NCI-H2081 (cell line): ENCODE data around the gene PLA2G10.
"Not testable (repeated sequence)": the region's sequence is repeated elsewhere in the genome, so short reads cannot be mapped to it uniquely, and the experiment has no call there.

Experiments used
- DNase-seq, 2 experiments: peaks; one replicate each; lab custom pipeline; 2025; lab: John Stamatoyannopoulos, UW

PLA2G10 gene

DNA sequence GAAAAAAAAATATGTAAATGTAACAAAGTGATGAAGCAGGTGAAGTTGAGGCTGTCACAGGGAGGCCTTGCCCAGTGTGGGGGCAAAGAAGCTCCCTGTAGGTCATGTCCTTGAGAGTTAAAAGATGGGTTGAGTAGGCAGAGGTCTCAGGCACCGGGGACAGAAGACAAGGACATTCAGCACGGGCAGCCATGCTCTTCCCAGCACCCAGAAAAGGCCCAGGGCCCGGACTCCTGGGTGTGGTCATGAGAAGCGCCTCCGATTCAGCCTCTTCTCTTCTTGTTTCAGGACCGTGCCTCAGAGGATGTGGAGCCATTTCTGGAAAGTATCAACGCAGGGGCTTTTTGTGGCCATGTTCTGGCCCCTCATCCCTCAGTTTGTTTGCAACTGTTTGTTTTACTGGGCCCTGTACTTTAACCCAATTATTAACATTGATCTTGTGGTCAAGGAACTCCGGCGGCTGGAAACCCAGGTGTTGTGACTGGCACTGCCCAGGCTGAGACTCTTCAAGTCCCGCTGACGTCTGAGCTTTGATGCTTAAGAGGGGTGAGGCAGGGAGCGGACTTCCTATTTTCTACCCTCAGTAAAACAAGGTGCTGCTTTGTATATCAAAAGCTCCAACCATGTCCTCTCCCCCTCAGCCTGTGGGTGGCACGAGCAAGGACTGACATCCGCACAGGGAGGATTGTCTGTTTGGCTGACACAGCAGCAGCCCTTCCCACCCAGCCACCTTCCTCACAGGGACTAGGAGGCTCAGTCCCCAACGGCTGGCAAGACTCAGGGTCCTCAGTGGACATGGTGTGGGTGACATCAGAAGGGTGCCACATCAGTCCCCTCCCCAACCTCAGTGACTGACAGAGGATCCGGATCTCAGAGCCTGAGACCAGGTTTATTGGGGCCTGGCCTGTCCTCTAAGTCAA lies 26.5 kb downstream of the PLA2G10 start:
- DNase-seq = no peak

DNA sequence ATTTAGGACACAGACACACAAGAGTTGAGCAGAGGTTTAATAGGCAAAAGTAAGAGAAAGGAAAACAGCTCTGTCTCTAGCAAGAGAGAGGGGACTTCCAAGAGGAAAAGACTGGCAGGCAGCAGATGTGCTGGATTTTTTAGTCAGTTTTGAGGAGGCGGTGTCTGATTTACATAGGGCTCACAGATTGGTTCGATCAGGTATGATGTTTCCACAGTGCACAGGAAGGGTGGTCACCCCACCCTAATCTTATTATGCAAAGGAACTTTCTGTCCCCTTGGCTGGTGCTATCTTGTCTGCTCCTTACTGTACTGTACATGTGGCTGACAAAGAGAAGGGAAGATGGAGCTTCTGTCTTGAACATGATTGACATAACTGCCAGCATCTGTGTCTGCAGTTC lies 36.0 kb downstream of the PLA2G10 start:
- DNase-seq = no peak

DNA sequence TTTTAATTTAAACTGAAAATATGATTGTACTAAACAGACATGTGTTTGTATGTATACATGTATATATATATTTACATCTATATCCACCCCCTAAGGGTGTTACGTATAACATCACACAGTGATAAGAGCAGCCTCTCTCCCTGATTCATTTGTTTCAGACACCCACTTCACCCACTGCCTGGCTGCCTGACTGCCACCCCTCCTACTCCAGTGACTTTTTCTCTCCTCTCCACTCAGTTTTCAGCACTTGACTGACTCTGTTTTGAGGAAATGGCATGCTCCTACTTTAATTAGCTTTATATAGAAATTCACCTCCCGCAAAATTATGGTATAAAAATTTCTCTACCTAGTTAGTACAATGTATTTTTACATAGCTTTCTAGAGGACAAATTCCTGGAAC lies 41.4 kb downstream of the PLA2G10 start:
- DNase-seq = no peak

DNA sequence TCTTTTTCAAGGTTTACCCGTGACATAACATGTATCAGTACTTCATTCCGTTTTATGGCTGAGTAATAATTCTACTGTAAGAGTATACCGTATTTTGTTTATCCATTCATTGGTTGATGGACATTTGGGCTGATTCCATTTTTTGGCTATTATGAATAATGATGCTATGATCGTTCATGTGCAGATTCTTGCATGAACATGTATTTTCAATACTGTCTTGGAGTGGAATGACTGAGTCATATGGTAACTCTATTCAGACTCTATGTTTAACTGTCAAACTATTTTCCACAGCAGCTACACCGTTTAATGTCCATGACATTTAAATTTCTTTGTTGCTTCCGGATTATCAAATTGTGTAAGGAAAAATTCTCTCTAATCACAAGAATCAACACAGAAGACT lies 43.5 kb downstream of the PLA2G10 start:
- no peak for DNase-seq

DNA sequence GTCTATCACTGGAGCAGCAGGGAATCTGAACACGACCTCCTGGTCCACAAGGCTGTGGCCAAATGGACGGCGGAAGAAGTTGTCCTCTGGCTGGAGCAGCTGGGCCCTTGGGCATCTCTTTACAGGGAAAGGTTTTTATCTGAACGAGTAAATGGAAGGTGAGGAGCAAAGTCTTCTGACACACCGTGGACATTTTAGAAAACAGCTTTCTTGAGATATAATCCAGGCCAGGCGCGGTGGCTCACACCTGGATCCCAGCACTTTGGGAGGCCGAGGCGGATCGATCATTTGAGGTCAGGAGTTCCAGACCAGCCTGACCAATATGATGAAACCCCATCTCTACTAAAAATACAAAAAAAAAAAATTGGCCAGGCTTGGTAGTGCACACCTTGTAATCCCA lies 44.3 kb downstream of the PLA2G10 start:
- DNase-seq = no peak

DNA sequence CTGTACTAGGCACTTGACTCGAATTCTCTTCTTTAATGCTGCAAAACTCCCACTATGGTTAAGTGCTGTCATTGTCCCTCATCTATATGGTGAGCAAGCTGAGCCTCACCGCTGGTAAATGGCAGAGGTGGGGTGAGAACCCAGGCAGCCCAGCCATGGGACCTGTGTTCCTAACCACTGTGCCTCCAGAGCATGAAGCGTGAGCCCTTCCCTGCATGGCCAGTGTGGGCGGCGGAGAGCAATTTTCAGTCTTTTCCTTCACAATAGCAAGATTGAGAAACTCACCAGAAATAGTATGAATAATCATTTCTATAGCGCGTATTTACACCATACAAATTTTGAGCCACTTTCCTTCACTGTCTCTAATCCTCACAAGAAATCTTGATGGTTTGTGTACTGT lies 52.2 kb downstream of the PLA2G10 start:
- DNase-seq = no peak

DNA sequence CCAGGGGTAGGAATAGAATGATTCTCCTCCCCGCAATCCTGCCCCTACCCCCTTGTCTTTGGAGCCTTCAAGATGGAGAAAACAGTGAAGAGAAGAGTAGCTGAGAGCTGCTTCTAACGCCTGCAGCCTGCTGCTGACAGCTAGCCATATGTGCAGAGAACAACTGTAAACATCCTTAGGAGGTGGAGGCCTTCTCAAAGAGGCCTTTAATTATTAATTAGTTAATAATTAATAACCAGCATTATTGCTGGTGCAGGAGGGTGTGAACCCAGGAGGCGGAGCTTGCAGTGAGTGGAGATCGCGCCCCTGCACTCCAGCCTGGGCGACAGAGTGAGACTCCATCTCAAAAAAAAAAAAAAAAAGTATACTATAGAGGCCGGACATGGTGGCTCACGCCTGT lies 52.9 kb downstream of the PLA2G10 start:
- DNase-seq = no peak

DNA sequence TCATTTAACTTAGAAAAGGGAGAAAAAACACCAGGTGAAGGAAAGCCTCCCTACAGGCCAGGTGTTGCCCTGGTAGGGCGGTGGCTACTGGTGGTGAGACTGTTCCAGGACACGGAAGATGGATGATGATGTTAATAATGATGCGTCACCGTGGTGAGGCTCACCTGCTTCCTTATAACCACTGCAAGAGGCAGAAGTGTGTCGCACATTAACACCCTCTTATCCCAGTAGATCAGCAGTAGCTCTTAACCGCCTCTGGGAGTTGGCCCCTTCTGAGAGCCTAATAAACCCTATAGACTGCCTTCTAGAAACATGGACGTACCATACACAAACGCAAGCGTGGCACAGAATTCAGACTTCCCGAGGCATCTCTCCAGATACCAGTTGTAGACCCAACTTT lies 53.6 kb downstream of the PLA2G10 start:
- DNase-seq = peak in 1 of 2 experiments; percentile 23

DNA sequence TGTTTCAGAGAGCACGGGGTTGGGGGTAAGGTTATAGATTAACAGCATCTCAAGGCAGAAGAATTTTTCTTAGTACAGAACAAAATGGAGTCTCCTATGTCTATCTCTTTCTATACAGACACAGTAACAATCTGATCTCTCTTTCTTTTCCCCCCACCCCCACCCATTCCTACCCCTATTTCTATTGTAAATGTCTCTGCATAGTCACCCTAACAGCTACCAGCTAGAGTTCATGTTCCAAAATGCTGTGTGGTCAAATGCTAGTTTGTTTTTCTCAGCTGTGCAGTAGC lies 57.2 kb downstream of the PLA2G10 start:
- not testable (repeated sequence) for DNase-seq

DNA sequence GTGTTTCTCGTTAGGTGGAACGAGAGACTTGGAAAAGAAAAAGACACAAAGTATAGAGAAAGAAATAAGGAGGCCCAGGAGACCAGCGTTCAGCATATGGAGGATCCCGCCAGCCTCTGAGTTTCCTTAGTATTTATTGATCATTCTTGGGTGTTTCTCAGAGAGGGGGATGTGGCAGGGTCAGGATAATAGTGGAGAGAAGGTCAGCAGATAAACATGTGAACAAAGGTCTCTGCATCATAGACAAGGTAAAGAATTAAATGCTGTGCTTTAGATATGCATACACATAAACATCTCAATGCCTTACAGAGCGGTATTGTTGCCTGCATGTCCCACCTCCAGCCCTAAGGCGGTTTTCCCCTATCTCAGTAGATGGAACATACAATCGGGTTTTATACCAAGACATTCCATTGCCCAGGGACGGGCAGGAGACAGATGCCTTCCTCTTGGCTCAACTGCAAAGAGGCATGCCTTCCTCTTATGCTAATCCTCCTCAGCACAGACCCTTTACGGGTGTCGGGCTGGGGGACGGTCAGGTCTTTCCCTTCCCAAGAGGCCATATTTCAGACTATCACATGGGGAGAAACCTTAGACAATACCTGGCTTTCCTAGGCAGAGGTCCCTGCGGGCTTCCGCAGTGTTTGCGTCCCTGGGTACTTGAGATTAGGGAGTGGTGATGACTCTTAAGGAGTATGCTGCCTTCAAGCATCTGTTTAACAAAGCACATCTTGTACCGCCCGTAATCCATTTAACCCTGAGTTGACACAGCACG lies 57.7 kb downstream of the PLA2G10 start:
- DNase-seq = not testable (repeated sequence)

DNA sequence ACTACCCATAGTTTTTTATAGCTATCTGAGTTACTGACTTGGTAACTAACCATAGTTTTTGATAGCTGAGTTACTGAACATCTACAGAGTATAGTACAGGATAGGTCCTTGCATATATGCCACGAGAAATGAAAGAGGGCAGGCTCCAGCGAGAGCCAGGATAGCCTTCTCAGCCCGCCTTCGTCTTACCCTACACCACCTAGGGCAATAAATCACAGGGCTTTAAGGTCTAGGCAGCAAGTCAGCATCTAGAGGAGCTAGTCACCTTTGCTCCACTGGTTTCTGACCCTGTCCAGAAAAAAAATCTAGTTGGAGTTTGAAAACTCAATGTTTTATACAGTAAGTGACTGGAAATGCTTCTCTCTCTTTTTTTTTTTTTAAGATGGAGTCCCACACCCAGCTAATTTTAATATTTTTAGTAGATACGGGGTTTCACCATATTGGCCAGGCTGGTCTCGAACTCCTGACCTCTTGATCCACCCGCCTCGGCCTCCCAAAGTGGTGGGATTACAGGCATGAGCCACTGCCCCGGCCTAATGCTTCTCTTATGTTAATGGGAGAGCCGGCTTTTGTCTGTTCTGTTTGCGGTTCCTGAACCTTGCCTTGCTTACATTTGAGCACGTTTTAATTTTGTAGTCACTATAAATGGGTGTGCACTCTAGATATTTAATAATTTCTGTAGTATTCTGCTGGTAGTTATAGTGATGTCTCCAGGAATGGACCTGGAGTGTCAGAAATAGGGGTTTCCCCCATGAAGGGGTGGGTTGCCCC lies 58.5 kb downstream of the PLA2G10 start:
- no peak for DNase-seq

DNA sequence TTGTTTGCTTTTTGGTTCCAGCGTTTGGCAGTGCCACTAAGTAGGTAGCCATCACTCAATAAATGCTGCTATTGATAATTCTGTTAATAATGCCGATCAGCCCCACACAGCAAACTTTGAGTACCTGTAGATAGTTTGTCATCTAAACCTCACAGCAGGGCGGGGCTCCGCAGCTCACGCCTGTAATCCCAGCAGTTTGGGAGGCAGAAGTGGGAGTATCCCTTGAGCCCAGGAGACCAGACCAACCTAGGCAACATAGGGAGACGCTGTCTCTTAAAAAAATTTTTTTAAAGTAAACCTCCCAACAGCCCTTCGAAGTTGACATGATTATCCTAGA lies 59.8 kb downstream of the PLA2G10 start:
- DNase-seq = no peak

DNA sequence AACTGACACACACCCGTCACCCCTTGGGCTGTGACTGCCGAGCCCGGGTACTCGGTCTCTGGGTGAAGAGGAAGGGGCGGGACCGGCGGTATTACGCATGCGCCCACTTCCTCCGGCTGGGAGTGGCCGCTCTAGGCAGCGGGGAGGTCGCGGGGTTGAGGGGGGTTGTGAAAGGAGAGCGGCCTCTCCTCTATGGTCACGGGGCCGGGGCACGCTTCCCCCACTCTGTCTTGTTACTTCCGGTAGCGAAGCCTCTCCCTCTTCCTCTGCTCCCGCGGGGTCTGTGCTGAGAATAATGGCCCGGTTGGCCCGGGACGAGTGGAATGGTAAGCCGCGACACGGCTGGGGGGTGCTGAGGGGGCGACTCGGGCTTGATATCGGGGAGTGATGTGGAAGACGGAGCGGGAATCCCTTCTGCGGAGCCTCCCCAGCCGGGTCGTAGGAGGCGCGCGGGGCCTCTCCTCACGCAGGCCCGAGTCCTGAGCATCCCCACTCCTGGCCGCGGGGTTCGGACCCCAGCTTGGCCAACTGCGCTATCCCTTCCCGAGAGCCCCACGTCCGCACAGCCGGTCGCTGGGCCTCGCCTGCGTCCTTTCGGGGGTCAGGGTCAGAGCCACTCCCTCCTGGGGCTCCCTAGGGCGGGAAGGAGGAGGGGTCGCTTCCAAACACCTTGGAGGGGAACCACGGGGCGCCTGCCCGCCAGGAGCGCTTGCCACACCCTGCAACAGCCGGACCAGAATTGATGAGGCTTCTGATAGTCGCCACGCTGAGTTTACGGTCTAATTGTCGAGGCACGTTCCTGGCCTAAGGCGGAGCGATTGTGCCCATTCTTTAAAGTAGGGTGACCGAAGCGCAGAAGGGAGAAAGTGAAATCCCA lies 61.2 kb downstream of the PLA2G10 start, which contains the start of gene BFAR:
Gene BFAR (plus strand): TSS at position 259 of the 877 bp plus-strand sequence. CDS start 11,396 bp downstream, outside the sequence.
- peak; percentile 97 for DNase-seq

DNA sequence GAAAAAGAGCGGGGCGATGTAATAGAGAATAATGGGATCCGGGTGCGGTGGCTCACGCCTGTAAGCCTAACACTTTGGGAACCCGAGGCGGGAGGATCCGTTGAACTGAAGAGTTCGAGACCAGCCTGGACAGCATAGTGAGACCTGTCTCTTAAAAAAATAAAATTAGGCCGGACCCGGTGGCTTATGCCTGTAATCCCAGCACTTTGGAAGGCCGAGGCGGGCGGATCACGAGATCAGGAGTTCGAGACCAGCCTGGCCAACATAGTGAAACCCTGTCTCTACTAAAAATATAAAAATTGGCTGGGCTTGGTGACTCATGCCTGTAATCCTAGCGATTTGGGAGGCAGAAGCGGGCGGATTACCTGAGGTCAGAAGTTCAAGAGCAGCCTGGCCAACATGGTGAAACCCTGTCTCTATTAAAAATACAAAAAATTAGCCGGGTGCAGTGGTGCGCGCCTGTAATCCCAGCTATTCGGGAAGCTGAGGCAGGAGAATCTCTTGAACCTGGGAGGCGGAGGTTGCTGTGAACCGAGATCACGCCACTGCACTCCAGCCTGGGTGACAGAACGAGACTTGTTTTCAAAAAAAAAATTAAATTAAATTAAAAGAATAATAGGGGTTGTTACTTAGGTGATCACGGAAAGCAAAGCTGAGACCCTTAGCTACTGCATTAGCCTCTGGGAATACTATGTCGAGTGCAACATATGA lies 63.3 kb downstream of the PLA2G10 start:
- DNase-seq = not testable (repeated sequence)

DNA sequence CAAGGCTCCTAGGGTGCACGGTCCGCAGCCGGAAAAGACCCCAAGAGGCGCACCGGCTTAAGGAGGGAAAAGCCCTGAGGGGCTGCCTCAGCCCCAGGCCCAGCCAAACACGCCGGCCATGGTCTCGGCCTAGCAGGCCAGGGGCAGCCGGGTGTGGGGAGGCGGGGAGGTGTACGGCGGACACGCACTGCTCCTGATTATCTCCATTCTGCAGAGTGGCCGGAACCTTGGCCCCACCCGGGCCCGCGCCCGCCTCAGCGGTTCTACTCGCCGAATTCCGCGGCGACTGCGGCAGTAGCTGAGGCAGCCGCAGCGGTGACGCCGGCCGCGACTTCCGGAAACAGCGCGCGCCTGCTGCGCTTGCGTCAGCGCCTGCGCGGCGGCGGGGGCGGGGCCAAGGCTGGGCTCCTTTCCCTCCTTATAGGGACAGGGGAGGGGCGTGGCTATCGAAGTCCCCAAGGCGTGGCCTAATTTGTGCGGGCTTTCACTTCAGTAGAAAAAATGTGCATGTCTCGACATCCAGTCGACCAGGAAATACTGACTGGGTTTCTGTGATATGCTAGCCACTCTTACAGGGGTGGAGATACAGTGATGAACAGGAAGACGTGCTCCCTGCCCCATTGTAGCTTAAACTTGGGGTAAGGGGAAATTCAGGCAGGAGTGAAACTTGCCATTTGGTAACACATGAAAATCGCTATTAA lies 64.0 kb downstream of the PLA2G10 start, which contains the start of gene PARN:
Gene PARN (minus strand): TSS at position 342 of the 701 bp plus-strand sequence. CDS start 135 bp downstream, at position 207.
- DNase-seq = peak; percentile 93 to 96

DNA sequence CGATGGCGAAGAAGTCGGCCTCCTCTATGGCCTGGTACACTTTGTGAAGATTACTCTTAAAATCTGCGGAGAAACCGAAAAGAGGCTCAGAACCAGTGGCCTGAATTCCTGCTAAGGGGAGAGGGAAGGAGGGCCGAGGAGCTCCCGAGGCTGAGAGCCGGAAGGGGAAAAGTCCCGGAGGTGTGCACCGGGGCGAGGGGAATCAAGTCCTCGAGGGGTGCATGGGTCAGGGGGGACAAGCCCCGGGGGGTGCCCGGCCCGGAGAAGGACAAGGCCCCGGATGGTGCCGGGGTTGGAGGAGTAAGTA lies 64.5 kb downstream of the PLA2G10 start:
- no peak for DNase-seq

DNA sequence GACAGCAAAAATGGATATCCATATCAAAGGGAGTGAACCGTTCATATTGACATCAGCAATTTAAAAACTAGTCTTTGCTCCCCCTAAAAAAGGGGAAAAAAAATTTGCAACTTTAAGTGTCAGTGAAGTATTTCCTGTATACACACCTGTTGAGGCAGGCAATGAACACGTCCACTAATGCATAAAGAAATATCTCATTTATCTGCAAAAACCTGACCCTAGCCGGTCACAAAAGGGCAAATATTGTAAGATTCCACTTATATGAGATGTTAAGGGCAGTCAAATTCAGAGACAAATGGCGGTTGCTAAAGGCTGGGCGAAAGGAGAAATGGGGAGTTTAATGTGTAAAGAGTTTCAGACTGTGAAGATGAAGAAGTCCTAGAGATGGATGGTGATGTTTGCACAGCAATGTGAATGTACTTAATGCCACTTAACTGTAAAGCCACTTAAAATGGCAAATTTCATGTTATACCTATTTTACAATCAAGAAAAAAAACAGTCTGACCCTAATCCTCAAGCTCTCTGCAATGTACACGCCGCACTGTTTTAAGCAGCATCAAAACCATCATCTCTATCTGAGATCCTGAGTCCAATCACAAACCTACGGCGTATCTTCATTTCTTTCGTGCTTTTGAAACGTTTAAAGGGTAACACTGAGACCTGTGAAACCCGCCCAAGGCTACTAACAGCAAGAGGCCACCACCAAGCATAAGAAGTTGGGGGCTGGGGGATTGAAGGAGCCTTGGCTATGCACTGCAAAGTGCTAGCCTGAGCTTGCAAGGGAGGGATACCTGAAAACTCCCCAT lies 65.1 kb downstream of the PLA2G10 start:
- no peak for DNase-seq

DNA sequence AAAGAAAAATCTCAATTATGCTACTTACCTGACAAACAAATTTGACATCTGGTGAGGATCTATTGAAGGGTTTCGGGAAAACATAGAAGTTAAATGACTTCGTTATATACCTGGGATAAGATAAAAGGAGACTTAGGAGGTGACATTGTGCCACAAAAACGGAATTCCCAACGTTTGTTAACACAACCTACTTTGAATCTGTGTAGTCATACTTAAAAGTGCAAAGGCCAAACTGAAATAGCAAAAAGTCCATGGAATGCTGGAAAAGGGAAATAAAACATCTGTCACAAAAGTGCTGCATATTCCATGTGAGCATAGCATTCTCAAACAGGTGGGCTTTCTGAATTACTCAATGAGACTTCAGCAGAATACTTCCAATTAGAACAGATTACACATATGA lies 67.0 kb downstream of the PLA2G10 start:
- DNase-seq = no peak
